ENCODE measurements around the gene SHANK1.

DNA sequence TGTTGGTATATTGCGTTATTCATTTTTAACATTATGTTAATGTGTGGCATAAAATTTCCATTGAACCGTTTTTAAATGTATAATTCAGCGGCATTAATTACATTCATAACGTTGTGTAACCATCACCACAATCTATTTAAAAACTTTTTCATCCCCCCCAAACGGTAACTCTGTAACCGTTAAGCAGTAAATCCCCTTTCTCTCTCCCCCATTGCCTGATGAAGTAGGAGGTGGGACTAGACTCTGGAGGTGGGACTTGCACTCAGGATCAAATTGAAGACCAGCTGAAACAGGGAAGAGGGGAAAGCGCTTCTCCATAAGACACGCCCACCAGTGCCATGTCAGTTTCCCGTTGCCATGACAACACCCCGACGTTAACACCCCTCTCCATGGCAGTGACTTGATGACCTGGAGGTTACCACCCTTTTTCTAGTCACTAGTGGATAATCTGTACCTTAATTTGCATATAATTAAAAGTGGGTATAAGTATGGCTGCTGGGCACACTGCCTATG is 20.4 kb upstream of the SHANK1 start:
- TF ChIP-seq, protein P1, sequence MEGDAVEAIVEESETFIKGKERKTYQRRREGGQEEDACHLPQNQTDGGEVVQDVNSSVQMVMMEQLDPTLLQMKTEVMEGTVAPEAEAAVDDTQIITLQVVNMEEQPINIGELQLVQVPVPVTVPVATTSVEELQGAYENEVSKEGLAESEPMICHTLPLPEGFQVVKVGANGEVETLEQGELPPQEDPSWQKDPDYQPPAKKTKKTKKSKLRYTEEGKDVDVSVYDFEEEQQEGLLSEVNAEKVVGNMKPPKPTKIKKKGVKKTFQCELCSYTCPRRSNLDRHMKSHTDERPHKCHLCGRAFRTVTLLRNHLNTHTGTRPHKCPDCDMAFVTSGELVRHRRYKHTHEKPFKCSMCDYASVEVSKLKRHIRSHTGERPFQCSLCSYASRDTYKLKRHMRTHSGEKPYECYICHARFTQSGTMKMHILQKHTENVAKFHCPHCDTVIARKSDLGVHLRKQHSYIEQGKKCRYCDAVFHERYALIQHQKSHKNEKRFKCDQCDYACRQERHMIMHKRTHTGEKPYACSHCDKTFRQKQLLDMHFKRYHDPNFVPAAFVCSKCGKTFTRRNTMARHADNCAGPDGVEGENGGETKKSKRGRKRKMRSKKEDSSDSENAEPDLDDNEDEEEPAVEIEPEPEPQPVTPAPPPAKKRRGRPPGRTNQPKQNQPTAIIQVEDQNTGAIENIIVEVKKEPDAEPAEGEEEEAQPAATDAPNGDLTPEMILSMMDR (IDR thresholded peaks at IDR 0.05; ENCODE audit: low read depth, low read length, poor library complexity, severe bottlenecking), result no peak
- no peak for TF ChIP-seq EZH2phosphoT487 (IDR thresholded peaks at IDR 0.05; ENCODE audit: borderline replicate concordance, low read length)

Data from DOHH2 (cell line).